CD4-positive, alpha-beta T cell treated with Interferon alpha-2 for 1 hour (primary cell): ENCODE data around the gene DIS3L2.

Source experiments
- DNase-seq, 2 donors: peaks; one replicate each; pipeline ENCODE4 v3.0.0-alpha.2; 2020 to 2022

DIS3L2 gene

DNA sequence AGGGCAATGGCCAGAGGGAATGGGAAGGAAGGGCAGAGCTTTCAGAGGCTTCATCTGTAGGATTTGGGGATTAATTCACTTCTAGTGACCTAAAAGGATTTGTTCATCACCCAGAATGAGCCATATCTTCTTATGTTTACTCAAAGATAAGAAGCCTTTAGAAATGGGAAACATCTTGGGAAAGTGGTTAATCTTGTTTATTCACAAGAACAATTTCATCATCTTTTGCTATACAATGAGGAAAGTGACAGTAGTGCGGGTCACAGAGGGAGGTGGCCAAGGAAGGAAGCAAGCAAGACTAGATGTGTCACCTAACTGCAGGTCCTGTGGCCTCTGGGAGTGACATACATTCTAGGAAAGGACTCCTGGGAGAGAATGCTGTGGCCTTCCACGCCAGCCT lies 276.6 kb downstream of the DIS3L2 start:
- no peak for DNase-seq

DNA sequence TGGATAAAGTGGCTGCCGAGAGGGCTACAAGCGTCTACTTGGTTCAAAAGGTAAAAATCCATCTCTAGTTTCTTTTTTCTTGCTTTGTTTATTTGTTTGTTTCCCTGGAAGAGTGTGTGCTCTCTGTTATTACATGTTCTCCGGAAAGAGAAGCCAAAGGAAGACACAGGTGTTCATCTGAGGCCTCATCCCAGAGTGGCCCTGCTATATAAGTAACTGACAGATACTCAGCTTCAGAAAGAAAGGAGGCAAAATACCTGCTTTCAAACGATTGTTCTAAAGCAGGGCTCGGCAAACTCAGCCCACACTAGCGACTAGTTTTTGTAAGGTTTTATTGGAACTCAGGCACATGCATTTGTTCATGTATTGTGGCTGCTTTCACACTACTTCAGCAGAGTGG lies 277.1 kb downstream of the DIS3L2 start:
- no peak for DNase-seq

- DNase-seq, result no peak
Measured at GRCh38 chr2:232239951-232240681, 278.6 kb downstream of the DIS3L2 start.

DNA sequence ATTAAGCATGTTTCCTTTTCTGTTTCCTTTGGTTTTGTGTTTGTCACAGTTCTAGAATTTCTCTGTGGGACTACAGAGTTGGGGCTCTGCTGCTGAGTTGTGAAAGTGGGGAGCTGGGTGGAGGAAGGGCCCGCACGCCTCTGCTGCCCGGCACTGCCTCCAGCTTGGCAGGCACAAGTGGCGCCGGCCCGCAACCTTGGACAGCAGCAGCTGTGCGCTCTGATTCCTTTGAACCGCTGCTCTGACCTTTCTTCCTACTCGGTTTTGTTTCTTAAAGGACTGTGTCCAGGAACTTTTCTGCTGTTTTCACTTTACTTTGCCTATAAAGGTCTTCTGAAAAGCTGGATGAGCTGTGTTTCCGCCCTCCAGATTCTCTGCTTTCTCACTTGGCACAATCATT lies 279.4 kb downstream of the DIS3L2 start:
- no peak for DNase-seq

DNA sequence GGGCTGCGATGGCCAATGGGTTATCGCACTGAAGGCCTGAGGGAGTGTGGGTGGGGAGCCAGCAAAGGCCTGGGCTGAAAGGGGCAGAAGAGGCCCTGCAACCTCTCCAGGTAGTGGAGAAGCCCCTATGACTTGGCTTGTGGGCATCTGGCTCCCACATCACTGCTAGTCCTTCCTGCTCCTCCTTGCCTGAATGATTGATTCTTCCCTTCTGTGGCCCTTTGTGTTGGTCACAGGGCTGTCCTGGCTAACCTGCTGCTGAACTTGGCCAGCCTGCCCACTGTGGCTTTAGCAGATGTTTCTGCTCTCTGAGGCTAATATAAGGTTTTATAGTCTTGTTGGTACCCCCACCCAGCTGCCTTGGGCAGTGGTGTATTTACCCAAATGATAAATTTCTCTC lies 280.8 kb downstream of the DIS3L2 start:
- DNase-seq, result no peak

- no peak for DNase-seq
Measured at GRCh38 chr2:232245111-232245510, 283.6 kb downstream of the DIS3L2 start.

DNA sequence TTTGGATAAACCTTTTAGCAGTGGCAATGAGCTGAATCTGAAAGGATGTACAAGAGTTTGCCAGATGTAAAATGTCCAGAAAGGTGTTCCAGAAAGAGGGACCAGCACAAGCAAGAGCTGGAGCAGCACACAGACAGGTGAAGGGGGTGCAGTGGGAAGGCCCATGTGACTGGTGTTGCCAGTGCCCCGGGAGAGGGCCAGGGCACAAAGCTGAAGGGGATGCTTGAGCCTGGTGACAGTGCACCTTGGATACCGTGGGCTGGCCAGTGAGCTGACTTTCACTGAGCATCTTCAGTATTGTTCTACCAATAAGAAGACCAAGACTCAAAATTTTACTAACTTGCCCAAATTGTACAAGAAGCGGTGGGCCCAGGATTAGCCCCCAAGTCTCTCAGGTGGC lies 284.7 kb downstream of the DIS3L2 start:
- no peak for DNase-seq

GRCh38 chr2:232249096-232249495 lies 287.6 kb downstream of the DIS3L2 start:
- no peak for DNase-seq

DNA sequence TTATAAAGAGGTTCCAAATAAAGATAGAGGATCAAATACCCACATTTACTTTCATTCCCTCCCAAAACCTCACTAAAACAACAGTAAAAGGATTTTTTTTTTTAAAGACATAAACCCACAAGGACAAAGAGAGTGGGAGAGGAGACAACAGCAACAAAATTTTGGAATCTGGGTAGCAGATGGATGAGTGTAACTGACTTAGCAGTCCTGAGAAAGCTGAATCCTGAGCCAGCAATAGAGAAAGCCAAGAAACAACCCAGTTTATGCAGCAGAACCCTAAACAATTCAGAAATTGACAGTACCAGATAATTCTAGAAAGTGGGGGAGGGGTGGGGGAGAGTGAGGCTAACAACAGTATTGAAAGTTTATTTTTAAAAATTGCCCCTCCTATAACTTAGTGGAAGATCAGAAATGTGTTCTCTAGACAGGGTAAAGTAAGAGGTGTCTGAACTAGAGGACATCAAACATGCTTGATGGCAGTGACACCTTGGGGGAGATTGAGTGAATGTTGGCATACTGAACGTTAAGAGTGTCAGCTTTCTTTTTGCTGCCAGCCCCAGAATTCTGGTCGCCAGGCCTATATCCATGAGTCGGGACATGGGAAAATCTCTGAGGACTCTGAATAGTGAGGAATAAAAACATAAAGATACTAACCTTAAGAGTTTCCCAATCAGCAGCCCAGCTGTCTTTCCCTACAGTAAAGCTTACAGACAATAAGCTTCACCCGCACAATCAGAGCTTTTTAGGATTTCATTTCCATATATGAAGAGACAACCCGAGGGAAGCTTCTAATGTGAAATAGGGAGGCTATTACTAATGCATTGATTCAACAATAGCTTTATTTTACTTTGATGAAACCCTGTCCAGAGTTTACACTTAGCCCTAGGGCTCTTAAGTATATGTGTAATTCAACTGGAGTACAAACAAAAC lies 289.0 kb downstream of the DIS3L2 start:
- DNase-seq, result no peak

GRCh38 chr2:232255033-232255432 lies 293.5 kb downstream of the DIS3L2 start:
- no peak for DNase-seq

DNA sequence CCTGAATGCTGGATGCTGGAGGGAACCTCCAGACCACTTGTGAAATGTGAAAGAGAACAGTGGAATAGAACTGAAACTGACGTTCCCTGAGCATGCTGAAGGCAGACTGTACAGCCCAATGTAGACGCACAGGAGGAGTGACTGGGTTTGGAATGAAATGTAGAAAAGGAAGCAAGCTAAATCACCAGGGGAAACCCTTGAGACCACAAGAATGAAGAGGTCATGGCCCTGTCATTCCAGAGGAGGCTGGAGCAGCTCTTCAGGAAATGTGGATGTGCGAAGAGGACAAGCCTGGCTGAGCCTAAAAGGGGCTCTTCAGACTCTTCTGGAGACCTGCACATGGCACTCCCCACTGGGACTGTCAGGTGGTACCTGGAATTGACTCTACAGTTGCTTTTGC lies 298.6 kb downstream of the DIS3L2 start:
- DNase-seq, result no peak

GRCh38 chr2:232261776-232262175 lies 300.3 kb downstream of the DIS3L2 start:
- no peak for DNase-seq

GRCh38 chr2:232263295-232263694 lies 301.8 kb downstream of the DIS3L2 start:
- no peak for DNase-seq

DNA sequence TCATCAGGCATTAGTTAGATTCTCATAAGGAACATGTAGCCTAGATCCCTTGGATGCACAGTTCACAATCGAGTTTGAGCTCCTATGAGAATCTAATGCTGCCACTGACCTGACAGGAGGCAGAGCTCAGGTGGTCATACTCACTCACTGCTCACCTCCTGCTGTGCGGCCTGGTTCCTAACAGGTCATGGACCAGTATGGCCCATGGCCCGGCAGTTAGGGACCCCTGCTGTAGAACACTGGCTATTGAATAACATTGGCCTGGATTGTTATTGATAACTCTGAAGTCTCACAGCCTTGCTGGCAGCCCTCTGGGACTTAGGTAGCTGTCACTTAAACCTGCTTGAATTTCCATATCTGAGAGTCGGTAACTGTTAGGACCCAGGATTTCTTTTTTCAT lies 302.6 kb downstream of the DIS3L2 start:
- DNase-seq, result no peak

DNA sequence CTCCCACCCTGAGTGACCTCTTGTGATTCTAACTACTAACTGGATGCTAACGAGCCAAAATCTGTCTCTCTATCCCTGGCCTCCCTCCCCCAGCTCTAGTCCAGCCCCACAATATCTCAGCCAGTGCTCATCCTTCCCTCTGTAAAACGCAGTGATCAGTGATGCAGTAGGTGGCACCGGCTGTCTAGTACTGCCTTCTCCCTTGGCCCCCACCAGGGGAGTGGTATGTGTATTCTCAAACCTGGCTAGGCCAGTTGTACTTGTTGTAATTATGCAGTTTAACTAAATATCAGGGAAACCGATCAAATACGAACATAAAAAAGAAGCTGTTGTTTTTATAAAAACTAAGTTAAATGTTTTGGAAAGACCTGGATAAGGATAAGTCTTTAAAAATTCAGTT lies 303.8 kb downstream of the DIS3L2 start:
- DNase-seq, result no peak

GRCh38 chr2:232268636-232269165 lies 307.2 kb downstream of the DIS3L2 start:
- DNase-seq, result no peak

DNA sequence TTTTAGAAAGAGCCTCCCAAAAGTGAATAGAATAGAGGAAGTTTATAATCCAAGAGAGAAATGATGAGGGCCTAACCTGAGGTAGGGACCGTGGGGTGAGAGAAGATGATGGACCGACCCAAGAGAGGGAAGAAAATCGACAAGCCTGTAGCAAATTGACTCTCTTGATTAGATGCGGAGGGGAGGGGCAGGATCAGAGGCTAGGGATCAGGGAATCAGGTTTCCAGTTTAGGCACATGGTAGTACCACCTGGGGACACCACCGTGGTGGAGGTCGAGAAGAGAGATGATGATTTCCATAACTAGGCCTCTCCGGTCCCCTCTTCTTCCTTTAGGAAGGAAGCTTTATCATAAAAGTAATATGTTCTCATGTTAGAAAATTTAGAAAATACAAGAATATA lies 308.4 kb downstream of the DIS3L2 start:
- DNase-seq, result no peak

GRCh38 chr2:232273903-232274643 lies 312.6 kb downstream of the DIS3L2 start:
- no peak for DNase-seq

- DNase-seq, result no peak
Measured at GRCh38 chr2:232275670-232276069, 314.2 kb downstream of the DIS3L2 start.

GRCh38 chr2:232276084-232276732 lies 314.7 kb downstream of the DIS3L2 start:
- no peak for DNase-seq

DNA sequence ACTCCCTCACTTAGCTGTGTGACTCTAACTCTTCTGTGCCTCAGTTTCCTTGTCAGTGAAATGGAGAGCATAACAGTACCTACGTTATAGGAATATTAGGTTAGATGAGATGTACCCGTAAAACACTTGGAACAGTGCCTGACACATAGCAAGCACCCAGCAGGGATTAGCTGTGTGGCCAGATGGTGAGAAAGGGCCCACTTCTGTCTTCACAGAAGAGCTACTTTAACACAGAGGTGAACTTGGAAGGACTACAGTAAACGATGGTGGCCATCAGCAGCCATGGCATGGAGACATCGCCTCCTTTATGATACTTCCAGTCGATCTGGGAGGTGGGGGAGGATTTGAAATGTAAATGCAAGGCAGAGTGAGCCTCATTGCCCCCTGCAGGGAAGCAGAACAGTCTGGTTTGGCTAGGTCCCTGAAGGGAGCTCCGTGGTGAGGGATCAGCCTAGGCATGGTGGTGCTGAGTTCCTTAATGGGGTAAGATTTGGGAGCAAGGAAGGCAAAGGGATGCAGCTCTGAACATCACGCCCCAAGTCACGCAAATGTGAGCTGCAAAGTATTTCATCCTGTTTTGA lies 315.3 kb downstream of the DIS3L2 start:
- no peak for DNase-seq

- DNase-seq, result no peak
Measured at GRCh38 chr2:232278534-232278933, 317.0 kb downstream of the DIS3L2 start.
